ENCODE measurements around the gene FCN1. TPM values are rescaled to one million over a fixed set of nuclear protein-coding genes. Genes with fewer than 3 reads are reported as not detected.

FCN1 gene
- total RNA-seq, 3 donors from 2014 or later (not counting 1 experiment from before 2014, with no cell fraction given), result 22.7 to 70.3 (median 26.9) TPM

DNA sequence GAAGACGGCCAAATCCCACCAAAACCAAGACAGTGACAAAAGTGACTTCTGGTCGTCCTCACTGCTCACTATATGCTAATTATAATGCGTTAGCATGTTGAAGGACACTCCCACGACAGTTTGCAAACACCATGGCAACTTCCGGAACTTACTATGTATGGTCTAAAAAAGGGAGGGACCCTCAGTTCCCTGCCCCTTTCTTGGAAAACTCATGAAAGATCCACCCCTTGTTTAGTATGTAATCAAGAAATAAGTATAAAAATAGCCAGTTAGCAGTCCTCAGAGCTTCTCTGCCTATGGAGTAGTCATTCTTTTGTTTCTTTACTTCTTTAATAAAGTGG, 27.6 kb downstream of the FCN1 start:
- Histone ChIP-seq H3K4me3 (ENCODE audit: low read length) (no peak overlapping the region), H3K9me3 (ENCODE audit: control insufficient read depth, insufficient read depth, low read length) (no peaks in the 10 kb centered on the region), H3K4me1 (ENCODE audit: control insufficient read depth, insufficient read depth, low read length) (peaks cover 8% of the 10 kb centered on the region), H3K27ac (ENCODE audit: low read length) (no peak overlapping the region), H3K27me3 (ENCODE audit: control insufficient read depth, insufficient read depth, low read length) (no peaks in the 10 kb centered on the region), H3K36me3 (ENCODE audit: control insufficient read depth, insufficient read depth, low read length) (no peaks in the 10 kb centered on the region)
- intact Hi-C loops (cut with micrococcal nuclease), result no loop called here
- Mint-ChIP-seq H3K9me3 (no peaks in the 10 kb centered on the region), H3K4me3 (no peak overlapping the region), H3K4me1 (peaks cover 0 to 13% of the 10 kb centered on the region in 2 donors), H3K36me3 (no peaks in the 10 kb centered on the region), H3K27me3 (ENCODE audit: low read depth in 2 of 2) (peaks cover 5 to 8% of the 10 kb centered on the region in 2 donors), H3K27ac (no peak overlapping the region)
- DNase-seq (no peak), ATAC-seq (no peak)
- TF ChIP-seq, protein P1, sequence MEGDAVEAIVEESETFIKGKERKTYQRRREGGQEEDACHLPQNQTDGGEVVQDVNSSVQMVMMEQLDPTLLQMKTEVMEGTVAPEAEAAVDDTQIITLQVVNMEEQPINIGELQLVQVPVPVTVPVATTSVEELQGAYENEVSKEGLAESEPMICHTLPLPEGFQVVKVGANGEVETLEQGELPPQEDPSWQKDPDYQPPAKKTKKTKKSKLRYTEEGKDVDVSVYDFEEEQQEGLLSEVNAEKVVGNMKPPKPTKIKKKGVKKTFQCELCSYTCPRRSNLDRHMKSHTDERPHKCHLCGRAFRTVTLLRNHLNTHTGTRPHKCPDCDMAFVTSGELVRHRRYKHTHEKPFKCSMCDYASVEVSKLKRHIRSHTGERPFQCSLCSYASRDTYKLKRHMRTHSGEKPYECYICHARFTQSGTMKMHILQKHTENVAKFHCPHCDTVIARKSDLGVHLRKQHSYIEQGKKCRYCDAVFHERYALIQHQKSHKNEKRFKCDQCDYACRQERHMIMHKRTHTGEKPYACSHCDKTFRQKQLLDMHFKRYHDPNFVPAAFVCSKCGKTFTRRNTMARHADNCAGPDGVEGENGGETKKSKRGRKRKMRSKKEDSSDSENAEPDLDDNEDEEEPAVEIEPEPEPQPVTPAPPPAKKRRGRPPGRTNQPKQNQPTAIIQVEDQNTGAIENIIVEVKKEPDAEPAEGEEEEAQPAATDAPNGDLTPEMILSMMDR (IDR thresholded peaks at IDR 0.05), result no peak
- 40% methylated on average over 5 of the region's 5 CpGs for WGBS (ENCODE audit: insufficient coverage)

GRCh38 chr9:134889386-134890154, 28.1 kb downstream of the FCN1 start:
- Histone ChIP-seq H3K4me1 (ENCODE audit: control insufficient read depth, insufficient read depth, low read length) (peaks cover 8% of the 10 kb centered on the region), H3K9me3 (ENCODE audit: control insufficient read depth, insufficient read depth, low read length) (no peaks in the 10 kb centered on the region), H3K4me3 (ENCODE audit: low read length) (no peak overlapping the region), H3K27me3 (ENCODE audit: control insufficient read depth, insufficient read depth, low read length) (no peaks in the 10 kb centered on the region), H3K27ac (ENCODE audit: low read length) (no peak overlapping the region), H3K36me3 (ENCODE audit: control insufficient read depth, insufficient read depth, low read length) (no peaks in the 10 kb centered on the region)
- intact Hi-C loops (cut with micrococcal nuclease), result no loop called here
- 60% methylated on average over 10 of the region's 10 CpGs for WGBS (ENCODE audit: insufficient coverage)
- DNase-seq (no peak), ATAC-seq (no peak)
- H3K4me3 Mint-ChIP-seq, result no peak overlapping the region
- H3K9me3 Mint-ChIP-seq, result no peaks in the 10 kb centered on the region
- H3K27ac Mint-ChIP-seq, result no peak overlapping the region
- H3K27me3 Mint-ChIP-seq (ENCODE audit: low read depth in 2 of 2), result peaks cover 4 to 6% of the 10 kb centered on the region in 2 donors
- H3K36me3 Mint-ChIP-seq, result no peaks in the 10 kb centered on the region
- peaks cover 0 to 13% of the 10 kb centered on the region in 2 donors for H3K4me1 Mint-ChIP-seq
- TF ChIP-seq, protein P1 (IDR thresholded peaks at IDR 0.05), result no peak

- WGBS (ENCODE audit: insufficient coverage), result 71% methylated on average over 14 of the region's 14 CpGs
- H3K4me1 ChIP-seq (ENCODE audit: control insufficient read depth, insufficient read depth, low read length), result peaks cover 8% of the 10 kb centered on the region
- H3K27me3 ChIP-seq (ENCODE audit: control insufficient read depth, insufficient read depth, low read length), result no peaks in the 10 kb centered on the region
- H3K4me3 ChIP-seq (ENCODE audit: low read length), result no peak overlapping the region
- no peaks in the 10 kb centered on the region for H3K36me3 Mint-ChIP-seq
- no peak for DNase-seq
- no peak overlapping the region for H3K27ac ChIP-seq (ENCODE audit: low read length)
- no peaks in the 10 kb centered on the region for H3K36me3 ChIP-seq (ENCODE audit: control insufficient read depth, insufficient read depth, low read length)
- H3K4me3 Mint-ChIP-seq, result no peak overlapping the region
- no peak overlapping the region for H3K27ac Mint-ChIP-seq
- no peaks in the 10 kb centered on the region for H3K9me3 ChIP-seq (ENCODE audit: control insufficient read depth, insufficient read depth, low read length)
- TF ChIP-seq, protein P1 (IDR thresholded peaks at IDR 0.05), result no peak
- no peak for ATAC-seq
- intact Hi-C loops (cut with micrococcal nuclease), result no loop called here
- H3K9me3 Mint-ChIP-seq, result no peaks in the 10 kb centered on the region
- peaks cover 4 to 6% of the 10 kb centered on the region in 2 donors for H3K27me3 Mint-ChIP-seq (ENCODE audit: low read depth in 2 of 2)
- peaks cover 0 to 13% of the 10 kb centered on the region in 2 donors for H3K4me1 Mint-ChIP-seq
Measured at GRCh38 chr9:134888603-134889190, 29.0 kb downstream of the FCN1 start.
